AG04450 (cell line): Measurements from ENCODE around the gene PDZD2. TPM values are rescaled to one million over a fixed set of nuclear protein-coding genes. Genes with fewer than 3 reads are reported as not detected.

Experiments
- CTCF ChIA-PET: fragments of 300-600, 350-600 bp; formaldehyde crosslinking; extraction: SDS; loops from one replicate; lab custom pipeline; 2022; ENCODE audit warnings: antibody characterized with exemption, inconsistent platforms; lab: Charles Lee
- POLR2A ChIA-PET: fragments of 350-600 bp; formaldehyde crosslinking; extraction: SDS; loops from one replicate; lab custom pipeline; 2021; ENCODE audit warnings: antibody characterized with exemption, inconsistent platforms; lab: Yijun Ruan, JAX
- DNase-seq: peaks from one replicate; pipeline ENCODE4 v3.0.0-alpha.2; 2011; ENCODE audit warnings: low read depth, low spot score
- H3K27ac ChIP-seq: one replicate; pipeline ENCODE4 v1.5.1; 2012; ENCODE audit warnings: low read depth, low read length, control low read depth
- H3K27me3 ChIP-seq: one replicate; pipeline ENCODE4 v1.6.0; 2012; ENCODE audit warnings: low read length; ENCODE audit not compliant: control insufficient read depth, insufficient read depth
- H3K4me3 ChIP-seq: 2 replicates; pipeline ENCODE4 v1.5.1; 2011; ENCODE audit warnings: mild to moderate bottlenecking, low read depth, low read length, control low read depth
- H3K9me3 ChIP-seq: 2 replicates; pipeline ENCODE4 v1.5.1; 2012; ENCODE audit warnings: low read length; ENCODE audit not compliant: control insufficient read depth, insufficient read depth
- CTCF ChIP-seq: IDR thresholded peaks from 2 replicates; pipeline ENCODE4 v1.5.1; 2011; ENCODE audit warnings: low read depth, low read length, control low read depth, inconsistent platforms
- polyA plus RNA-seq: library from polyadenylated mRNA; depleted of rRNA; stranded (reverse); fragments of >200 nt; gene quantifications from 2 replicates; pipeline ENCODE4 v1.2.3, GENCODE V29; 2011

PDZD2 gene
- polyA plus RNA-seq, 1 experiment, result 0.40 TPM

- no peak overlapping the region for H3K4me3 ChIP-seq
- TF ChIP-seq CTCF, result no peak
- peaks cover 9% of the 10 kb centered on the region for H3K9me3 ChIP-seq
- ChIA-PET POLR2A (no interaction called here), CTCF (interaction anchor here (1.3 kb wide), 1 partner anchor 217 kb away, joined by 3 read pairs; no protein-coding TSS in a partner anchor)
- DNase-seq, result no peak
- no peak overlapping the region for H3K27ac ChIP-seq
- peaks cover 9% of the 10 kb centered on the region for H3K27me3 ChIP-seq
These were observed 221.3 kb downstream of the PDZD2 start for GRCh38 chr5:31860278-31860677.

GRCh38 chr5:31860726-31861433 is 221.9 kb downstream of the PDZD2 start:
- TF ChIP-seq CTCF, result no peak
- POLR2A ChIA-PET, result no interaction called here
- CTCF ChIA-PET, result no interaction called here

DNA sequence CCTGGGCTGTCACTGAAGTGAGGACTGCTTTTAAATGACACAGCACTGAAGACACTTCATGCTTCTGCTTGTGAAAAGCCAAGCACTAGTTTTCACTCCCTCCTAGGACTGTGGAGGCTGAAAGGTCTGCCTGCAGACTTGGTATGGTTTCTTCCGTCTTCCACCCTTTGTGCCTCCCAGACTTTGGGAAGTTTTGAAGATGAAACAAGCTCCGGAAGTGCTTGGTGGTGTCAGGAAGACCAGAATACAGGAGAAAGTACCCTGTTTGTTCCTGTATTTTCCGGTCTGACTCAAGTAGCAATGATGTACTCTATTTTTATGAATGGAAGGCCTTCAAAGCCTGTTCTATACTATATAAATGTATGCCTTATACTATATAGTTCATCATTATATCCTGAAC is 222.7 kb downstream of the PDZD2 start:
- no peak for DNase-seq
- Histone ChIP-seq H3K9me3 (peaks cover 9% of the 10 kb centered on the region; the same call in 1 of the 2 replicates), H3K27ac (no peak overlapping the region), H3K4me3 (no peak overlapping the region), H3K27me3 (peaks cover 6% of the 10 kb centered on the region)
- POLR2A ChIA-PET, result no interaction called here
- TF ChIP-seq CTCF, result no peak
- CTCF ChIA-PET, result no interaction called here

More at GRCh38 chr5:31860726-31861433, 221.9 kb downstream of the PDZD2 start:
- Histone ChIP-seq H3K4me3 (no peak overlapping the region), H3K27me3 (peaks cover 7% of the 10 kb centered on the region), H3K27ac (no peak overlapping the region), H3K9me3 (peaks cover 9% of the 10 kb centered on the region; the same call in 1 of the 2 replicates)
- no peak for DNase-seq

GRCh38 chr5:31863991-31864411 is 225.1 kb downstream of the PDZD2 start:
- ChIA-PET CTCF (no interaction called here), POLR2A (no interaction called here)
- H3K4me3 ChIP-seq, result no peak overlapping the region
- H3K27me3 ChIP-seq, result peaks cover 11% of the 10 kb centered on the region
- DNase-seq, result no peak
- no peak for TF ChIP-seq CTCF
- peaks cover 6% of the 10 kb centered on the region; the same call in 1 of the 2 replicates for H3K9me3 ChIP-seq
- H3K27ac ChIP-seq, result no peak overlapping the region

- POLR2A ChIA-PET, result no interaction called here
- Histone ChIP-seq H3K4me3 (no peak overlapping the region), H3K9me3 (no peaks in the 10 kb centered on the region), H3K27ac (no peak overlapping the region), H3K27me3 (peaks cover 11% of the 10 kb centered on the region)
- no peak for DNase-seq
- CTCF ChIA-PET, result no interaction called here
- no peak for TF ChIP-seq CTCF
These were observed 227.2 kb downstream of the PDZD2 start for GRCh38 chr5:31866166-31866565.
